GM21423 (cell line): ENCODE results near the gene ZNF18.
"Not testable (repeated sequence)": the region's sequence is repeated elsewhere in the genome, so short reads cannot be mapped to it uniquely, and the experiment has no call there.

ENCODE experiments used
- ATAC-seq: cut with Tn5 transposase; IDR thresholded peaks from one replicate; pipeline ENCODE4 v1.9.1; 2021; ENCODE audit warnings: mild to moderate bottlenecking, moderate library complexity; ENCODE audit not compliant: unreplicated experiment

ZNF18 gene

DNA sequence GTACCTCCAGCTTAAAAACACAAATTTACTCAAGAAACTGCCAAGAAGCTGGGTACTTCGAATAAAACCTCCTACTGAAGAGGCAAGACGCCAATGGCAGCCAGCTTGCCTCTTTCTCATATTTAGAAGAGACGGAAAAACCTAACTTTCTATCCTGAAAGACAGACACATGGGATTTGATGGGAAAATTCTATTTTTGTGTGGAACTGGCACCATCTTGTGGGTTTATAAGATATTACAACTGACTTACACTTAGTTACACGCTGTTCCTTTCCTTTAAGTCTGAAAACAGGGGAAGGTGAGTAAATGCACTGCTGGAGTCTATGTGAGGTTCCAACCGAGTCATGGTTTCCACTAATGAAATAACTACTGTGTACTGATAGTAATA is 10.3 kb downstream of the ZNF18 start:
- ATAC-seq: no peak

DNA sequence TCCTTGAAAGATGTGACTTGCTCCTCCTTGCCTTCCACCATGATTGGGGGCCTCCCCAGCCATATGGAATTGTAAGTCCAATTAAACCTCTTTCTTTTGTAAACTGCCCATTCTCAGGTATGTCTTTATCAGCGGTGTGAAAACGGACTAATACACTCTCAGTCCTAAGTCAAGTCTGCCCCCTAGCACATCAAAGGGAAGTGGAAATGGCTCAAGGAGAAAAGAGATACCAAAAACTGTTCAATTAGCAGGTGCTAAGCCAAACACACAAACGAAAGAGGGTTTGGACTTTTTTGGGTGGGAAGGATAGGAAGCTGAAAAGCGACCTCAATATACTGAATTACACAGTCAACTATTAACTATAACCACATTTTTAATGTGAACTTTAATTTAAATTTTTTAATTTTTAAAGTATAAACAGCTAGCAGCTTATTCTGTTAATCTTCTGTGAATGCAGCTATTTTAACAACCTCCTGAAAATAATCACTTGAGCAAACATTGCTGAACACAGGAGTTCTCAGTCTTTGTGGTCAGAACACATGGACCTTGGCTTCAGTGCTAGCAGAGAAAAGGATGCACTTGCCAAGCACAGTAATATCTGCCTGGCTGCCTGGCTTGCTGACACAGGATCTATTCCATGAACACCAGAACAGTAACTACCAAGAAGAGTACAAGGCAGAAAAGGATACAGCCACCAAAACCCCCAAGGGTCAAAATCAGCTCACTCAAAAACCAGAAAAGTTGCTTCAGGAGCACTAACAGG is 10.9 kb downstream of the ZNF18 start:
- no peak for ATAC-seq

DNA sequence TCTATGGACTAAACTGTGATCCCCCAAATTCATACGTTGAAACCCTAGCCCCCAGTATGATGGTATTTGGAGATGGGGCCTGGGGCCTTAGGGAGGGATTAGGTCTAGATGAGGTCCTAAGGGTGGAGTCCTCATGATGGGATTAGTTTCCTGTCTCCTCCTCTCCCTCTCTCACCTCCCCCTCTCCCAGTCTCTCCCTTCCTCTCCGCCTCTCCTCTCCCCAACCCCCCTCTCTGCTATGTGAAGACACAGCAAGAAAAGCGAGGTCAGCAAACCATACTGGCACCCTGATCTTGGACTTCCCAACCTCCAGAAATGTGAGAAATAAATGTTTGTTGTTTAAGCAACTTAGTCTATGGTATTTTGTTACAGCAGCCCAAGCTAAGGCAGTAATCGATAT is 15.4 kb downstream of the ZNF18 start:
- ATAC-seq: no peak

DNA sequence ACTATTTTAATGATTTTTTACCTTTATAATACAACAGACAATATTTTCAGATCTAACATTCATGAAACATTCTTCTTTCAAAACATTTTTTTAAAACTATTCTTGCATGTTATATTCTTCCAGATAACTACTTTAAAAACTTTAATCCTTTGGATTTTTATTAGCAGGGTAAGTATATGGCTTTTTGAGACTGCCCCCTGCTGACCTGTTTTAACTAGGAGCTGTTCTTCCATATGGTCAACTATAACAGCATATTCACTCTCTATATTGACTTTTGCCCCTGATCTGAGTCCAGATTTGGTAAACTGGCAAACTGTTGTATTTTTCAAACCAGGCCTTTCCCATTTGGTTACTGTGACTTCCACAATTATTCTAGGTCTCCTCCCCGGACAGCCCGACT is 16.5 kb downstream of the ZNF18 start:
- no peak for ATAC-seq

DNA sequence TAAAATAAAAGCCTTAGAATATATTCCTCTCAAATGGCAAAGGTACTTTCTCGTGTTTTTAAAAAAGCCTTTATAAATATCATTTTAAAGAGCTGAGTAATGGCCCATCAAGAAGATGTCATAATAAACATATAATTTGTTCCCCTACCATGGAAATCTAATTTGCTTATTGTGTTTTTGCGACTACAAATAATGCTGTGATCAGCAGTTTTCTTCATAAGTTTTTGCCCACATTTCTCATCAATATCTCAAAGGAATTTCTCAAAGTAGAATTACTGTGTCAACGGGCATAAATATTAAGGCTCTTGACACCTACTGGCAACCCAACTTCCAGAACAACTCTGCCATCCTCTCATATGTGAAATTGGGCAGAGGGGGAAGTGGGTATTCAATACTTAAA is 17.5 kb downstream of the ZNF18 start:
- ATAC-seq: no peak

DNA sequence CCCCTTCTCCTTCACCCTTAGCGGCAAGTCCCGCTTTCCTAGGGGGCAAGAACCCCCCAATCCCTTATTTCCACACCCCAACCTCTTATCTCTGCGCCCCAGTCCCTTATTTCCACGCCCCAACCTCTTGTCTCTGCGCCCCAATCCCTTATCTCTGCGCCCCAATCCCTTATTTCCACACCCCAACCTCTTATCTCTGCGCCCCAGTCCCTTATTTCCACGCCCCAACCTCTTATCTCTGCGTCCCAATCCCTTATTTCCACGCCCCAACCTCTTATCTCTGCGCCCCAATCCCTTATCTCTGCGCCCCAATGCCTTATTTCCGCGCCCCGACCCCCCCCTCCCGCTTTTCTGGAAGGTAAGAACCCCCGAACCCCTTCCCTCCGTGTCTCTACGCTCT is 24.5 kb downstream of the ZNF18 start:
- not testable (repeated sequence) for ATAC-seq

DNA sequence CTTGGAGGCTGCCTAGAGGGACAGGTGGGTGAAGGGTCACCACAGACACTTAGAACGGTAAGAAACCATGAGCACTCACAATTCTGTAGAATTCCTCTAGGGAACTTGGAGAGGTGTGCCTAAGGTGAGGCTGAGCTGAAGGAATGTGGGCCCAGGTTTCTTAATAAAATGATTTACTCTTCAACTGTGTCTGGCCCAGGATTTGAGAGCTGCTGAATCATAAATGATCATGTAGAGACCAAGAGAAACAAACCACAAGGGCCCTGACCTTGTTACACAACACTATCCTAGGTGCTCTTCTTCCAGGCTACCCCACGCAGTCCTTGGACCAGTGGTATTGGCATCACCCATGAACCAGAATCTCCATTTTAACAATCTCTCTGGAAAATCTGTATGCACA is 27.7 kb downstream of the ZNF18 start:
- ATAC-seq: no peak

DNA sequence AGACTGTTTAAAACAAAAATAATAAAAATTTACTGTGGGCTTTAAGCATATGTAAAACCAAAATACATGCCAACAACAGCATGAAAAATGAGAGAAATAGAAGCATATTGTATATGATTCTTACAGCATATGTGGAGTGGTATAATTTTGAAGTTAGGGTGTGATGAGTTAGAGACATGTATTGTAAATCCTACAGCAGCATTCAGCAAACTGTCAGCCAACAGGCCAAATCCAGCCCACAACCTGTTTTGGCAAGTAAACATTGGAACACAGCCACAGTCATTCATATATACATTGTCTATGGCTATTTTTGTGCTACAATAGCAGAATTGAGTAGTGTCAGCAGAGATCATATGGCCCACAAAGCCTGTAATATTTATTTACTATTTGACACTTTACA is 42.3 kb downstream of the ZNF18 start:
- no peak for ATAC-seq

DNA sequence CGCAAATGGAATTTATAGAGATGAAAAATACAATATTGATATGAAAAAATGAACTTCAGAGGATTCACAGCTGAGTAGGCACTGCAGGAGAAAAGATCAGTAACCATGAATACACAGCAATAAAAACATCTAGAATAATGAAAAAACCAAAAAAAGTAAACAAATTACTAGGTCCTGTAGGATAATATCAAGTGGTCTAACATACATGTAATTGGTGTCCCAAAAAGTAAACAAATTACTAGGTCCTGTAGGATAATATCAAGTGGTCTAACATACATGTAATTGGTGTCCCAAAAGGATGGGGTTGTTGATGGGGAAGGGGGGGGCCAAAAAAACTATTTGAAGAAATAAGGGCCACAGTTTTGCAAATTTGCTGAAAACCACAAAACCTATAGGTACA is 43.4 kb downstream of the ZNF18 start:
- no peak for ATAC-seq

DNA sequence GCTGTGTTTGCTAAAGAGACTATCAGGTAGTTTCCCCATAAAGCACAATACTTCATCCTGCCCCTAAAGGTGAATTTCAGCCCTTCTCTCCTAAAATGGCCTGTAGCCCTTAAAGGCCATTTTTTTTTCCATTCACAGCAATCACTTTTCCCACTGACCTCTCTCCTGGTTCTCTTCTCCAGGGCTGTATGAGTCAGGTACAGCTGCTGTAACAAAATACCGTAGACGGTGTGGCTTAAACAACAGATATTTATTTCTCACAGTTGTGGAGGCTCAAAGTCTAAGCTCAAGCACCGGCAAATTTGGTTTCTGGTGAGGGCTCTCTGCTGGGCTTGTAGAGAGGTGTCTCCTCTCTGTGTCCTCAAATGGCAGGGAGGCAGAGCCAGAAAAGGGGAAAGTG is 44.7 kb downstream of the ZNF18 start:
- ATAC-seq: no peak

DNA sequence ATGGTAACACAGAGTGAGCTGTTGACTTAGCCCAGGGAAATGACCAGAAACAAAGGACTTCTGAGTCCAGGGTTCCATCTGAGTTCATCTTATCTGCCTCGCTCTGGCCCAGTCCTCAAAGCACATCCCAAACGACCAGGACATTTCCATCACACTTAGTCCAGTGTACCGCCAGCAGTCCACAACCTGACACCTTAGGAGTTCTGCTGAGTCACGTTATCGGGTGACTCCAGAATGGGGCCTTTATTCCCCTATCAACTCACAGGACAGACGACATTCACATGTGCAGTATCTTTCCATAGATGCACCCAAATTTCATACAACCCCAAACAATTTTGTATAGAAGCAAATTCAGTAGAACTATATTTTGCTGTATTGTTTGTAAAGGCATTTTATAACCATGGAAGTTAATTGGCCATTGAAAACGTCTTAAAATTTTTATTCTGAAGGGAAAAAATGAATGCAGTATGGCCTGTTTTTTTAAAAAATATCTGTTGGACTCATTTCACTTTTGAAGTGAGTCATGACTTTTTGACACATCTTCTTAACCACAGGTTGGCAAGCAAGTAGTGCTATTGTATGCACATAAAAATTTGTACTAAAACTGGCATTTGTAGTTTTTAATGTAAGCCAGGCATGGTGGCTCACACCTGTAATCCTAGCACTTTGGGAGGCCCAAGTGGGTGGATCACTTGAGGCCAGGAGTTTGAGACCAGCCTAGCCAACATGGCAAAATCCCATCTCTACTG is 46.3 kb downstream of the ZNF18 start:
- no peak for ATAC-seq

DNA sequence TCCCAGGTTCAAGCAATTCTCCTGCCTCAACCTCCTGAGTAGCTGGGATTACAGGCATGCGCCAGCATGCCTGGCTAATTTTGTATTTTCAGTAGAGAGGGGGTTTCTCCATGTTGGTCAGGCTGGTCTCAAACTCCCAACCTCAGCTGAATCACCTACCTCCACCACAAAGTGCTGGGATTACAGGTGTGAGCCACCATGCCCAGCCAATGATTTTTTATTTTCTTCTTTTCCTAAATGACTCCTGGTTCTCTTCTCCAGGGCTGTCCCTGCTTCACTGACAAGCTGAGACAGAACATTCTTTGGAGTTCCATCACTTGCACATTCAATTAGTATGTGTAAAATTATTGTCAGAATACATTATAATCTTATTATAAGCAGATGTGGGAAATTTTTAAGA is 47.7 kb downstream of the ZNF18 start:
- not testable (repeated sequence) for ATAC-seq

DNA sequence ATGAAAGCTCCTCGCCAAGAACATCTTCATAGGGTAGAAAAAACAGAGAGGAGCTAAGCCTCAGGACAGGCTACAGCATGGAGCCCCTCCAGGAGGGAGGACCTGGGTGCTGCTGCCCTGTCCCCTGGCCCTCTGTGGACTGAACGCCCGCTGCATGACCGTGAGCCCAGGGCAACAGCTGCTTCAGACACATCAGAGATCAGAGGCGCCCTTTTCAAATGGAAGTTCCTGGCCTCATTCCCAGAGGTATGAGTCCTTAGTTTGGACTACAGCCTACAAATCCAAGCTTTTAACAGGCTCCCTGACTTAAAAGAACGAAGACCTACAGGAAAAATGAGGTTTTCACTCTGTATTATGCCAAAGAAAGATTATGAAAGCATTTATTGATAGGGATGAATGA is 48.5 kb downstream of the ZNF18 start:
- no peak for ATAC-seq

DNA sequence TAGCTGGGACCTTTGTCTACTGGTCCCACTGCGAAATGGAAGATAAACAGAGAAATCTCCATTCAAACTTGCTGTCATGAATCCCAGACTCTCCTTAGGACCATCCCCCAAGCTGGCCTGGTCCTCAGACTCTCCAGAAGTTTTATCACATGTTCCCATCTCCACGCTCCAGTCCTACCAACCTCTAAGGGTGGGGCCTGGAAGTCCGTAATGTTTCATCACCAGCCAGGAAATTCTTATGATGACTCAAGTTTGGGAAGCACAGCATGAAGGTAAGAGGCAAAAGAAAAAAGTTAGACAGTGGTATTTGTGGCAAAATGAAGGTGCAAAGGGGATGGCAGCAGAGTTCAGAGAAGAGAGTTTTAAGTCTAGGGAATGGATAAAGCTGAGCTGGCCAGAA is 52.7 kb downstream of the ZNF18 start:
- ATAC-seq: no peak

DNA sequence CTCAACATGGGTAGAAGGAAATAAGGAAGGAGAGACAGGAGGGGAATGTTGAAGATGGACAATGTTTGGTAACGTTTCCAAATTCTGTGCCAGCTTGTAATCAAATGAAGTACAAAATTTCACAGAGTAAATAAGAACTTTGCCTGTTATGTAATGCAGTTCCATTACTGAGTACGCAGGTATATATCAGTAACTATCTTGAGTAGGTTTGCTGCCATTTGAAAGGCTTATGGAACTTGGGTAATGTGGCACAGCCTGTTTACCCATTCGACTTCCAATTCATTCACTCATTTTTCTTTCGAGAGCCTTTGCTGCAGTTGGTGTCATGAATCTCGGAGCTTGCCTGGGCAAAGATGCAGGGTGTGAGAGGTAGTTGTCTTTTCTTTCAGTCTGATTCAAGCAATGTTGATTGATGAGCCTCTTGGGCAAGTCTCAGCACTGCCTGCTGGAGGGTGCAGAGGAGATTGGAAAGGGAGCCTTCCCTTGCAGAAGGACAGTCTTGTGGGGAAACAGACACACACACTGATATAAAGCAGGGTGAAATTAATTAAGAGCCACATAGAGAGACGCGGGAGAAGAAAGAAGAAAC is 53.4 kb downstream of the ZNF18 start:
- no peak for ATAC-seq

DNA sequence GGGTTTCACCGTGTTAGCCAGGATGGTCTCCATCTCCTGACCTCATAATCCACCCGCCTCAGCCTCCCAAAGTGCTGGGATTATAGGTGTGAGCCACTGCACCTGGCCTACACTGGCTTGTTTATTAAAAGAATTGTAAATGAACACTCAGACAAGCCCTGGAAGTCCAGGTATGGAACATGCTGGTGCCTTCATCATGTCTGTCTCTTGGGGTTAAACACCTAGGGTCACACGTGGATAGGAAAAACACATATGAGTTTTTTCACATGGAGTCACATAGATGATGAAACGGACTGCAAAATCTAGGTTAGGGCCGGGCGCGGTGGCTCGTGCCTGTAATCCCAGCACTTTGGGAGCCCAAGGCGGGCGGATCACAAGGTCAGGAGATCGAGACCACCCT is 54.2 kb downstream of the ZNF18 start:
- not testable (repeated sequence) for ATAC-seq

DNA sequence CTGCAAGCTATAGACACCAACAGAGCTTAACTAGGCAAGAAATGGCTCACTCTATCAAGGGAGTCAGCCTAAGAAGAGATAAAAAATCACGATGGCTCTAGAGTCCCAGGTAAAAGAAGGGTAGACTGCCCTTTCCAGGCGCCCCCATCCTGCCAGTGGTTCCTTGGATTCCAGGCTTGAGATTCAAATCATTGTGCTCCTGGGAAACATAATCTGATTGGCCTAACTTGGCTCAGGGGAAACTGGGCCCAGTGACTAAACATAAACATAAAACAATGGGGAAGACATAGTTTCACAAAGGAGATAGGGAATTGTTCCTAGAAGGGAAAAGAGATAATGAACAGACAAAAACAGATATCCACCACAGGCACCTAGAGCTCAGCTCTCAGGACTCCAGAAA is 56.4 kb downstream of the ZNF18 start:
- ATAC-seq: no peak

DNA sequence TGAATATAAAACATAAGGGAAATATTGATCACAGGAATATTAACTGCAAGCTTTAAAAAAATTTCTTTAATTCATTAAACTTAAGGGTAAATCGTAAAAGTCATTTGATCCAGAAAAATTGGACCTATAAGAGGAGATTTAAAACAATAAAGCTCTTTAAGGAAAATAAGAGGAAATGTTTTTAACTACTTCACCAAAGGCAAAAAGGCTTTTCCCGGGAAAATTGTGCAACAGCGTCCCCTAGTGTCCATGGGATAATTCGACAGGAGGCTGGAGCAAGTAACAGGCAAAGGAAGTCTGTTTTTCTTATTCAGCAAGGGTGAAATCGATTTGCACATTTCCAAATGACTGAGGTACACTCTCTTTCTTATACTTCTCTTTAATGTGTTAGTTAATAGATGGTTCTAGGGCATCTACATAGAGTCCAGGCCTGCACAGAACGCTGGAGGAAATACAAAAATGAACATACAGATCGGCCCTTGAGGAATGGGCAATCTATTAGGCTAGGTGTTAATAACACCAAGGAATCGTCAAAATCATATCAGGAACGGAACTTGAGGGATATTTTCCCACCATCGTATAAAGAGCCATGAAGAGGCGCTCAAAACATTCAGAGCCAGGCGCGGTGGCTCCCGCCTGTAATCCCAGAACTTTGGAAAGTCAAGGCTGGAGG is 61.4 kb downstream of the ZNF18 start:
- ATAC-seq: no peak

DNA sequence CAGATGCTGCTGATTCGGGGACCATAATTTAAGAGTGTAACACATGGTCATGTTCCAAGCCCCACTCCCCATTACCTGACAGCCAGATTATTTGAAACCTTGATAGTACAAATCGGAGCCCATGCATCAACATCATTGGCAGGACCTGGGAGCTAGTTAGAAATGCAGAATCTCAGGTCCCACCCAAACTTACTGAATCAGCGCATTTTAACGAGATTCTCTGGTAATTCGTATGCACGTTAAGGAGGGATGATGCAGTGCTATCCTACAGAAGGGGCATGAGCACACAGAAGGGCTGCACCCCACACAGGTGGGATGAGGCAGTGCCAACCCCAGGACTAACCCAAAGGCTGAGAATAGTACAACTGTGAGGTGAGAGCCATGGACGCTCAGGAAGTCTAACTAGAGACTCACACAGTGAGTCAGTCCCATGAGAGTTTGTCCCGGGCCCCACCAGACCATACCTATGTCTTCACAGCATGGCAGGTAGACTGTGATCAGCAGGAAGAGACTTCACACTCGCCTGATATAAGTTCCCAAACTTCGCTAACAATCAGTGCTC is 64.9 kb downstream of the ZNF18 start:
- ATAC-seq: no peak

DNA sequence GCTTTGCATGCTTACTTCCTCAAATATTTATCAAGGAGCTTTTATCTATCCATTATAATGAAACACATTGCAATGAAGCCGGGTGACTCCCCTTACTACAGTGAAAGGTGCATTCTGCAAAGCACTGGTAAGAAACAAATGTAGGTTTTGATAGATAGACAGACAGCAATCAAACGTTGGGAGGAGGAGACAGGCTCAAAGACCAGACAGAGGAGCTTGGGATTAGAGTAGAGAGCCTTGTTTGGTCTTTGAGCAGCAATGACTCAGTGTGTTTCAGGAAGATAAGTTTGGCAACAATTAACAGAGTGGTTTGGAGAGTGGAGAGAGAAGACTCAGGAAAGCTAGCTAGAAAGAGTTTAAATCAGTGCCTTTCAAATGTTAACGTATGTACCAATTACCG is 68.8 kb downstream of the ZNF18 start:
- ATAC-seq: no peak
